Raji (cell line): ENCODE results near the gene NLRP2B.

Experiments
- POLR2A ChIP-seq: IDR thresholded peaks from 2 replicates; pipeline ENCODE4 v1.6.1; 2011; ENCODE audit warnings: low read depth, low read length, control low read depth; ENCODE audit not compliant: insufficient read depth

The NLRP2B gene

DNA sequence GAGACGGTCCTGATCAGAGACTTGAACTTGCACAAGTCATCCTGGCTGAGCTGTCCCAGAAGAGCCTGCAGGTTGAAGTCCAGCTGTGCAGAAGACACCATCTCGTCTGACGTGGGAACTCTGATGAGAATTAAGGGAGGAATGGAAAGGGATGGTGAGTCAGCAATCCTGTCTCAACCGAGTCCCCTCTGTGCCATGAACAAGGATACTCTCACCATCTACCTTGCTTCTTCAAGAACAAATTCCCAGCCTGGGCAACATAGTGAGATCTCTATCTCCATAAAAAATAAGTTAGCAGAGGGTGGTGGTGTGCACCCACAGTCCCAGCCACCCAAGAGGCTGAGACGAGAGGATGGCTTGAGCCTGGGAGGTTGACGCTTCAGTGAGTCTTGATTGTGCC, at the start of gene NLRP2B:
Gene NLRP2B, minus strand, starts transcription at position 101 of the 400 bp plus-strand sequence.
- TF ChIP-seq POLR2A: no peak

GRCh38 chrX:57681341-57681740, 1.3 kb upstream of the NLRP2B start:
- TF ChIP-seq POLR2A: no peak

DNA sequence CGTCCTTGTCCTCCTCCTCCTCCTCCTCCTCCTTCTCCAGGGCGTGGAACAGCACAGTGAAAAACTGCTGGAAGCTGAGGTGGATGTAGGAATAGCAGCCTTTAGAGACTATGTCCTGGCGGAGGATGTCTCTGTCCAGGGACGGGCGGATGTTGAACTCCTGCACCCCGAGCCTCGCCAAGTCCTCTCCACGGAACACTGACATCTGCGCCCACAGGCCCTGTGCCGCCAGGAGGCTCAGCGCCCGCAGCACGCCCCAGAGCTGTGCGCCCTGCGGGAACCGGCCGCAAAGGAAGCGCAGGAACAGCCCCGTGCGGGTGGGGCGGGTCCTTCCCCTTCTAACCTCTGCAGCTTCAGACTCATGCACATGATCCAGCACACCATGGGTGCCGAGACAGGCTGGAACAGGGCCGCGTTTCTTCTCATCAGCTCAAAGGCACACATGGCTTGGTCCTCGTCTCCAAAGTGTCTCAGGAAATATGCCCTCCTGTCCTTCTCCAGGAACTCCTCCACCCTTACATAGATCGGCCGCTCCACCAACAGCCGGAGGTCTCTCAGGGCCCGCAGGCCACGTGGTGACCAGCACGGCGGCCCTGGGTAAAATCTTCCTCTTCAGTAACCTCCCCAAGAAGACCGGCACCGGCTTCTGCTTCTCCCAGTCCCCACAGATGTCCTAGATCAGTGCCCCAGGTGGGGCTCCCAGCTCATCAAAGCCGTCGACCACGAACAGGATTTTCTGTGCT, 1.2 kb downstream of the NLRP2B start:
- TF ChIP-seq POLR2A: no peak

GRCh38 chrX:57677132-57677858, 2.8 kb downstream of the NLRP2B start:
- TF ChIP-seq POLR2A: no peak

GRCh38 chrX:57675320-57675719, 4.7 kb downstream of the NLRP2B start:
- no peak for TF ChIP-seq POLR2A

DNA sequence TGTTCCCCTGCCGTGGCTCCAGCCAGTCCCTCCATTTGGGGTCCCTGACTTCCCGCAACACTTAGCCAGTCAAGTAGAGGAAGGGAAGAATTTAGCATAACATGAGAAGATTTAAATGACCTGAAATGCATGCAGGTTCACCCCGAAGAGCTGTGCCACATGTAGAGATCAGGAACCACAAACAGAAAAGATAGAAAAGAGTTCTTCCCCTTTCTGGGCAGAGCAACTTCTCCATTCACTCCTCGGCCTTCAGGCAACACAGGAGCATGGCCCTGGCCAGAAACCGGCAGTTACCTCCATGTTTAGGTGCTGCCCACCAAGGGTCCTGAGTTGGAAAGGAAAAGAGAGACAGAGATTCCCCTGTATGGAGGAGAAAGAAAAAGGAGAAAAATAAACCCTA, 5.2 kb downstream of the NLRP2B start:
- TF ChIP-seq POLR2A: no peak

GRCh38 chrX:57669961-57670360, 10.1 kb downstream of the NLRP2B start:
- no peak for TF ChIP-seq POLR2A

- no peak for TF ChIP-seq POLR2A
Measured at GRCh38 chrX:57667010-57667409, 13.1 kb downstream of the NLRP2B start.

DNA sequence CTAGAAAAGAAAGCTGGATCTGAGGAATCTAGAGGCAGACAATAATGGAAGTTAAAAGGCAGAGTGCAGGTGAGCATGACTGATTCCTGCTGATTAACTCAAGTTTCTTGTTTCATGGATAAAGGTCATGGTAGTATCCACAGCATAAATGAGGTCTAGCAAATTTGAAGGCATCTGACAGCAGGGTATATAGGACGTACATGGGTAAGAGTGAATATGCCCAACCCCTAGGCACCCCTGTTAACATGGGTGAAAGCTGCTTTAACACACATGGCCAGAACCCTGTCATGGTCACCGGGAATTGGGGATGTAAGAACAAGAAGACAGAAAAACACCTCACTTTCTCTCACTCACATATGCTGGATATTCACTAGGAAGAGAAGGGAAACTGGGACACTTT, 25.0 kb downstream of the NLRP2B start:
- TF ChIP-seq POLR2A: no peak

DNA sequence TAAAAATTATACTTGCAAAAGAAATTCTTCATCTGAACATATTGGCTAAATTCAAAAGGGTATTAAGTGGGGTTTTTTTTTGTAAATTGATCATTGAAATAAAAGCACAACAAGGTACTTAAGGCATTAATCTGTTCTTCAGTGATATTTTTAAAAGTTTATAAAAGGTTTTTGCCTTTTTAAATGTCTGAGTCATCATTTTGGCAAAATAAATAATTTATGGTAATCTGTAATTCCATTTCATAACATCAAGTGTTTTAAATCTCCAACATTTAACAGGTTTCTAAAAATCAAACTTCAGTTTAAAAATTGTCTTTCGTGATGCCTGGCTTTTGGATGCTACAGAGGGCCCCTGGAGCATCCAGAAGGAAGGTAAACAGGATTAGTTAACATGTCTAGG, 27.4 kb downstream of the NLRP2B start:
- TF ChIP-seq POLR2A: no peak

DNA sequence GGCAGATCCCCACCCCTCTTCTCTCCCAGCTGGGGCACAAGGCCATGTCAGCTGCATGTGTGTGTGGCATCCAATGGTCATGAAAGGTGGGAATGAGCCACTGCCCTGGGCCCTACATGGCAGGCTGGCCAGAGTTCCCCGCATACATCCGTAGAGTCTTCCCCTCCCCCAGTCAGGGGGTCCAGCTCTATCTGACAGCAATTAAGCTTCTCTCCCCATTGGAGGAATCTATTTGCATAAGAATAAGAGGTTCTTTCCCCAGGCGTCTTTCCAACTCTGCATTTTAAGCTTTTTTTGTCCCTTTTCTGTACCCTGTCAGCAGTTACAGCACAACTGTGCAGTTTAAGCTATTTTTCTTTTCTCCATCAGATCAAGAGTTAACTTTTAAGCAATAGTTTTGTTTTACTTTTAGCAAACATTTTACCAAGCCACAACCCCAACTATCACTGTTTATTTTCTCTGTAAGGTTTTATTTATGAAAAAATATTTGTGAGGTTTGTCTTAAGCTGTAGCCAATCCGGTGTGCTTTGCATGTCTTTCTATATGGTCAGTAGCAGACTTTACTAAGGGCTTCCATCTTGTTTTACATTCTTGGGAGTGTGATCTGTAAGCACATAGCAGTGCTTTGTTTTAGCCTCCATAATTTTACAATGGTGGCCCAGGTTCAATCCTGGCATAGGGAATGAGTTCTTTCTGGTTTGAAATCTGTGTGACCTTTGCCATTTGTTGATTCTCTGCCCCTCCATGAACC, 28.7 kb downstream of the NLRP2B start:
- TF ChIP-seq POLR2A: no peak

DNA sequence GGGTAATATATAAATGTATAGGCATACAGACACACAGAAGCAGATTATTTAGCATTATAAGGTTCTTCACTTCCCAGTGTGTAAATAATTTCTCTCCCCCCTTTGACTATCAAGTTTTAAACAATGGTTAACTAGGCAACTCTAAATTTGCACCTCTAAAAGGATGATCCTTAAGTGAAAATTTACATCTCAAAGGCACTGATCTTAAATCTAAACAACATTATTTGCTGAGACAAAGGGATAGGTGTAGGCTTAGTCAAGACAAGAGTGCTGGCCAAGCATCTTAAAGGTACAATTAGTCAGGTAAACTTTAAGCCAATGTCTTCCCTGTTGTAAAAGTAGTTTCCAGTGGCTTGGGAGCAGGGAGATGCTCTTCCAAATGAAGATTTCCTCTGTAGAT, 33.0 kb downstream of the NLRP2B start:
- TF ChIP-seq POLR2A: no peak

DNA sequence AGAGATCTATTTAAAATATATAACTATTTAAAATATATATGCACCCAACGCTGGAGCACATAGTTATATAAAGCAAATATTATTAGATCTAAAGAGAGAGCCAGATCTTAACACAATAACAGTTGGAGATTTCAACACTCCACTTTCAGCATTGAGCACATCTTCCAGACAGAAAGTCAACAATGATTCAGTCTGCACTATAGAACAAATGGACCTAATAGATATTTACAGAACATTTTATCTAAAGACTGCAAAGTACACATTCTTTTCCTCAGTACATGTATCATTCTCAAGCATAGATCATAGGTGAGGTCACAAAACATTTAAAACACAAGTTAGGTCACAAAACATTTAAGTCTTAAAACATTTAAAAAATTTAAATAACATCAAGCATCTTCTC, 36.4 kb downstream of the NLRP2B start:
- TF ChIP-seq POLR2A: no peak

GRCh38 chrX:57641338-57641737, 38.7 kb downstream of the NLRP2B start:
- TF ChIP-seq POLR2A: no peak

DNA sequence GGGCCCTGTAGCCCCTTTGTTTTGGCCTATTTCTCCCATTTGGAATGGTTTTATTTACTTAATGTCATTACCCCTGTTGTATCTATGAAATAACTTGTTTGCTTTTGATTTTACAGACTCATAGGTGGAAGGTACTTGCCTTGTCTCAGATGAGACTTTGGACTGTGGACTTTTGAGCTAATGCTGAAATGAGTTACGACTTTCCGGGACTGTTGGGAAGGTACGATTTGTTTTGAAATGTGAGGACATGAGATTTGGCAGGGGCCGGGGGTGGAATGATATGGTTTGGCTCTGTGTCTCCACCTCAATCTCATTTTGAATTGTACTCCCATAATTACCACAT, 39.4 kb downstream of the NLRP2B start:
- TF ChIP-seq POLR2A: no peak
